Fibroblast of lung (primary cell): ENCODE data around the gene CD58. TPM values are rescaled to one million over a fixed set of nuclear protein-coding genes. Genes with fewer than 3 reads are reported as not detected.

Source experiments
- DNase-seq, 2 donors: peaks; one replicate each; pipeline versions ENCODE4 v3.0.0 to v3.0.0-alpha.2; 2010; ENCODE audit warnings: low read depth in 2 of 2
- H2AFZ ChIP-seq: 2 replicates; pipeline ENCODE4 v1.5.1; 2012; ENCODE audit warnings: low read length, control low read depth, inconsistent platforms
- H3K27ac ChIP-seq: 2 replicates; pipeline ENCODE4 v1.5.1; 2011; ENCODE audit warnings: low read length, control low read depth; ENCODE audit not compliant: insufficient read depth
- H3K27me3 ChIP-seq: 2 replicates; pipeline ENCODE4 v1.5.1; 2011; ENCODE audit warnings: mild to moderate bottlenecking, low read length; ENCODE audit not compliant: control insufficient read depth, insufficient read depth
- H3K36me3 ChIP-seq: 2 replicates; pipeline ENCODE4 v1.5.1; 2011; ENCODE audit warnings: low read length; ENCODE audit not compliant: control insufficient read depth, insufficient read depth
- H3K4me1 ChIP-seq: 2 replicates; pipeline ENCODE4 v1.5.1; 2011; ENCODE audit warnings: low read length; ENCODE audit not compliant: control insufficient read depth, insufficient read depth; ENCODE audit errors: extremely low read depth
- H3K4me2 ChIP-seq: 2 replicates; pipeline ENCODE4 v1.5.1; 2011; ENCODE audit warnings: low read length, control low read depth; ENCODE audit not compliant: insufficient read depth; ENCODE audit errors: extremely low read depth
- H3K4me3 ChIP-seq, 4 experiments: fragments of 200-600 bp in 1 of 4; sonication (generic) in 1 of 4; replicated peaks in 1 of 4; 2 replicates each; pipeline ENCODE4 v1.5.1; 2011 to 2016; ENCODE audit warnings: low read length in 4 of 4, low read depth in 3 of 4, mild to moderate bottlenecking in 3 of 4, control low read depth in 2 of 4, inconsistent platforms in 1 of 4, mixed read lengths in 1 of 4; ENCODE audit not compliant: insufficient read depth in 1 of 4; ENCODE audit errors: control extremely low read depth in 1 of 4
- H3K79me2 ChIP-seq: 2 replicates; pipeline ENCODE4 v1.5.1; 2012; ENCODE audit warnings: mild to moderate bottlenecking, low read length, inconsistent platforms; ENCODE audit not compliant: control insufficient read depth, insufficient read depth
- H3K9ac ChIP-seq: 2 replicates; pipeline ENCODE4 v1.5.1; 2011; ENCODE audit warnings: mild to moderate bottlenecking, low read length, control low read depth; ENCODE audit not compliant: insufficient read depth
- H3K9me3 ChIP-seq: 2 replicates; pipeline ENCODE4 v1.5.1; 2012; ENCODE audit warnings: low read depth, low read length; ENCODE audit not compliant: control insufficient read depth, insufficient read depth
- H4K20me1 ChIP-seq: 2 replicates; pipeline ENCODE4 v1.5.1; 2011; ENCODE audit warnings: low read length; ENCODE audit not compliant: control insufficient read depth, insufficient read depth; ENCODE audit errors: extremely low read depth
- CTCF ChIP-seq, 2 donors: IDR thresholded peaks in 1 of 2; conservative IDR thresholded peaks in 1 of 2; 1 replicate in 1 of 2; 2 replicates in 1 of 2; pipeline ENCODE4 v1.5.1; 2011 to 2012; ENCODE audit warnings: low read length in 2 of 2, control low read depth in 1 of 2, inconsistent platforms in 1 of 2, low read depth in 1 of 2, mild to moderate bottlenecking in 1 of 2
- EZH2 ChIP-seq: IDR thresholded peaks from 2 replicates; pipeline ENCODE4 v1.5.1; 2012; ENCODE audit warnings: low read length, control low read depth, mild to moderate bottlenecking; ENCODE audit errors: missing control alignments
- polyA plus RNA-seq, 2 donors: library from polyadenylated mRNA; depleted of rRNA in 1 of 2; stranded (reverse) in 1 of 2; unstranded in 1 of 2; fragments of >200 nt; gene quantifications; 2 replicates each; pipeline ENCODE4 v1.2.1, GENCODE V29; 2011 to 2012; ENCODE audit warnings: missing spikeins in 1 of 2
- total RNA-seq: library from RNA; depleted of rRNA; stranded (reverse); fragments of >200 nt; gene quantifications from 2 replicates; pipeline ENCODE4 v1.2.1, GENCODE V29; 2014

CD58 gene
- total and polyA plus RNA-seq, 2 donors (not counting 1 experiment from before 2014, with no cell fraction given) = 8.4 to 16.3 TPM

GRCh38 chr1:116515702-116516101 lies 55.1 kb downstream of the CD58 start:
- Histone ChIP-seq H3K9ac (no peak overlapping the region), H3K27ac (no peak overlapping the region)

GRCh38 chr1:116514708-116515525 lies 55.9 kb downstream of the CD58 start:
- H2AFZ ChIP-seq = no peak overlapping the region
- no peak overlapping the region for H3K27ac ChIP-seq
- TF ChIP-seq CTCF (conservative IDR thresholded peaks at IDR 0.05 in 1 of 2, IDR thresholded peaks at IDR 0.05 in 1 of 2; ENCODE audit: low read depth in 1 of 2, low read length in 2 of 2) (no peak), EZH2 (no peak)
- H3K4me2 ChIP-seq = no peak overlapping the region
- no peaks in the 10 kb centered on the region for H3K79me2 ChIP-seq
- no peak overlapping the region for H3K9ac ChIP-seq
- no peaks in the 10 kb centered on the region for H3K36me3 ChIP-seq
- no peak overlapping the region for H3K4me3 ChIP-seq
- H3K9me3 ChIP-seq = no peaks in the 10 kb centered on the region
- no peaks in the 10 kb centered on the region for H3K27me3 ChIP-seq
- no peaks in the 10 kb centered on the region for H3K4me1 ChIP-seq
- H4K20me1 ChIP-seq = no peaks in the 10 kb centered on the region
- peak in 1 of 2 donors; percentile 90 for DNase-seq

More at GRCh38 chr1:116515702-116516101, 55.1 kb downstream of the CD58 start:
- Histone ChIP-seq H3K9me3 (no peaks in the 10 kb centered on the region), H3K27me3 (no peaks in the 10 kb centered on the region), H3K79me2 (no peaks in the 10 kb centered on the region), H3K4me3 (no peak overlapping the region), H3K4me2 (no peak overlapping the region), H3K36me3 (no peaks in the 10 kb centered on the region), H3K4me1 (no peaks in the 10 kb centered on the region), H2AFZ (no peak overlapping the region), H4K20me1 (no peaks in the 10 kb centered on the region)
- DNase-seq = no peak
- no peak for TF ChIP-seq CTCF (conservative IDR thresholded peaks at IDR 0.05 in 1 of 2, IDR thresholded peaks at IDR 0.05 in 1 of 2; ENCODE audit: low read depth in 1 of 2, low read length in 2 of 2)
- TF ChIP-seq EZH2 = no peak

GRCh38 chr1:116513956-116514355 lies 56.9 kb downstream of the CD58 start:
- Histone ChIP-seq H3K4me1 (peaks cover 5% of the 10 kb centered on the region), H3K27me3 (no peaks in the 10 kb centered on the region), H3K4me3 (no peak overlapping the region), H3K79me2 (no peaks in the 10 kb centered on the region), H3K9me3 (no peaks in the 10 kb centered on the region), H3K4me2 (no peak overlapping the region), H3K36me3 (no peaks in the 10 kb centered on the region), H3K27ac (no peak overlapping the region), H4K20me1 (no peaks in the 10 kb centered on the region), H3K9ac (no peak overlapping the region), H2AFZ (no peak overlapping the region)
- DNase-seq = no peak
- TF ChIP-seq CTCF (conservative IDR thresholded peaks at IDR 0.05 in 1 of 2, IDR thresholded peaks at IDR 0.05 in 1 of 2; ENCODE audit: low read depth in 1 of 2, low read length in 2 of 2) = no peak
- no peak for TF ChIP-seq EZH2
